Stimulated activated naive B cell treated with anti-CD40 and anti-IgM and Interleukin-4, amounts not matched to agents 10 μg/mL and 1 μg/mL and 100 μg/mL, for 72 hours (primary cell): ENCODE data around the gene FAM131C.
"Not testable (repeated sequence)": the region's sequence is repeated elsewhere in the genome, so short reads cannot be mapped to it uniquely, and the experiment has no call there.

Experiments
- ATAC-seq, 2 donors: fragments of 150-1000 bp; cut with Tn5 transposase; replicated peaks; 2 replicates each; pipeline ENCODE4 v1.10.0; 2021; ENCODE audit warnings: moderate library complexity in 1 of 2
- DNase-seq: peaks from one replicate; pipeline ENCODE4 v3.0.0; 2021
- H3K27ac Mint-ChIP-seq: one replicate; pipeline ENCODE4 v1.8.0; 2022; ENCODE audit warnings: mild to moderate bottlenecking, mixed read lengths
- H3K27me3 Mint-ChIP-seq, 2 donors: one replicate each; pipeline ENCODE4 v1.8.0; 2022; ENCODE audit warnings: mixed read lengths in 2 of 2
- H3K36me3 Mint-ChIP-seq, 2 donors: one replicate each; pipeline ENCODE4 v1.8.0; 2022; ENCODE audit warnings: mixed read lengths in 2 of 2, mild to moderate bottlenecking in 1 of 2
- H3K4me1 Mint-ChIP-seq, 2 donors: one replicate each; pipeline ENCODE4 v1.8.0; 2022; ENCODE audit warnings: mixed read lengths in 2 of 2, mild to moderate bottlenecking in 1 of 2
- H3K4me3 Mint-ChIP-seq, 2 donors: one replicate each; pipeline ENCODE4 v1.8.0; 2022; ENCODE audit warnings: mild to moderate bottlenecking in 2 of 2, mixed read lengths in 2 of 2, moderate library complexity in 1 of 2
- H3K9me3 Mint-ChIP-seq, 2 donors: one replicate each; pipeline ENCODE4 v1.8.0; 2022; ENCODE audit warnings: mixed read lengths in 2 of 2, mild to moderate bottlenecking in 1 of 2

Gene FAM131C

GRCh38 chr1:16051949-16052348 lies 21.5 kb downstream of the FAM131C start:
- not testable (repeated sequence) for DNase-seq, H3K9me3 Mint-ChIP-seq, H3K27ac Mint-ChIP-seq, ATAC-seq, H3K4me3 Mint-ChIP-seq, H3K36me3 Mint-ChIP-seq
- Mint-ChIP-seq H3K4me1 (peaks cover 7 to 13% of the 10 kb centered on the region in 2 donors), H3K27me3 (peaks cover 26 to 48% of the 10 kb centered on the region in 2 donors)

- Mint-ChIP-seq H3K9me3 (no peaks in the 10 kb centered on the region), H3K4me1 (peaks cover 4 to 9% of the 10 kb centered on the region in 2 donors), H3K36me3 (no peaks in the 10 kb centered on the region), H3K27ac (no peak overlapping the region), H3K27me3 (peaks cover 23 to 48% of the 10 kb centered on the region in 2 donors), H3K4me3 (no peak overlapping the region)
- DNase-seq (no peak), ATAC-seq (no peak)
These were observed 22.4 kb downstream of the FAM131C start for GRCh38 chr1:16051039-16051438.

- Mint-ChIP-seq H3K27ac (no peak overlapping the region), H3K4me1 (peaks cover 0 to 5% of the 10 kb centered on the region in 2 donors), H3K36me3 (no peaks in the 10 kb centered on the region), H3K4me3 (no peak overlapping the region), H3K9me3 (no peaks in the 10 kb centered on the region), H3K27me3 (peaks cover 22 to 54% of the 10 kb centered on the region in 2 donors)
- no peak for ATAC-seq
- DNase-seq, result no peak
These were observed 23.1 kb downstream of the FAM131C start for GRCh38 chr1:16050328-16050727.

- Mint-ChIP-seq H3K4me3 (peak overlapping the region; percentile 29 to 70), H3K36me3 (no peaks in the 10 kb centered on the region), H3K4me1 (peaks cover 0 to 5% of the 10 kb centered on the region in 2 donors), H3K27me3 (peaks cover 22 to 64% of the 10 kb centered on the region in 2 donors), H3K9me3 (no peaks in the 10 kb centered on the region), H3K27ac (no peak overlapping the region)
- peak; percentile 11 for DNase-seq
- peak; percentile 48 to 66 for ATAC-seq
These were observed 24.8 kb downstream of the FAM131C start for GRCh38 chr1:16048573-16049189.

- Mint-ChIP-seq H3K27ac (no peak overlapping the region), H3K9me3 (no peaks in the 10 kb centered on the region), H3K36me3 (no peaks in the 10 kb centered on the region), H3K4me1 (peaks cover 0 to 5% of the 10 kb centered on the region in 2 donors), H3K4me3 (no peak overlapping the region), H3K27me3 (peaks cover 27 to 68% of the 10 kb centered on the region in 2 donors)
- DNase-seq, result no peak
- ATAC-seq, result no peak
These were observed 25.5 kb downstream of the FAM131C start for GRCh38 chr1:16047791-16048475.

- Mint-ChIP-seq H3K4me3 (no peak overlapping the region), H3K27ac (no peak overlapping the region), H3K36me3 (no peaks in the 10 kb centered on the region), H3K27me3 (peaks cover 27 to 69% of the 10 kb centered on the region in 2 donors), H3K9me3 (no peaks in the 10 kb centered on the region), H3K4me1 (peaks cover 0 to 5% of the 10 kb centered on the region in 2 donors)
- DNase-seq (no peak), ATAC-seq (no peak)
These were observed 26.6 kb downstream of the FAM131C start for GRCh38 chr1:16046842-16047241.

GRCh38 chr1:16043950-16044349 lies 29.5 kb downstream of the FAM131C start:
- ATAC-seq, result no peak
- no peak overlapping the region for H3K4me3 Mint-ChIP-seq
- H3K4me1 Mint-ChIP-seq, result peaks cover 0 to 5% of the 10 kb centered on the region in 2 donors
- no peak overlapping the region for H3K27ac Mint-ChIP-seq
- no peaks in the 10 kb centered on the region for H3K36me3 Mint-ChIP-seq
- DNase-seq, result no peak
- H3K27me3 Mint-ChIP-seq, result peaks cover 13 to 56% of the 10 kb centered on the region in 2 donors
- no peaks in the 10 kb centered on the region for H3K9me3 Mint-ChIP-seq

GRCh38 chr1:16043521-16043920 lies 29.9 kb downstream of the FAM131C start, which contains the start of gene CLCNKB:
Gene CLCNKB, plus strand, starts transcription at chr1:16043782. Its CDS starts 711 bp downstream, at chr1:16044493.
- no peak for ATAC-seq
- Mint-ChIP-seq H3K36me3 (no peaks in the 10 kb centered on the region), H3K4me1 (peaks cover 0 to under 1% of the 10 kb centered on the region in 2 donors), H3K27ac (no peak within 1 kb of the TSS), H3K9me3 (no peaks in the 10 kb centered on the region), H3K4me3 (no peak within 1 kb of the TSS), H3K27me3 (peaks cover 13 to 52% of the 10 kb centered on the region in 2 donors)
- DNase-seq, result no peak

- not testable (repeated sequence) for H3K9me3 Mint-ChIP-seq, ATAC-seq, H3K4me1 Mint-ChIP-seq, H3K4me3 Mint-ChIP-seq, DNase-seq, H3K27ac Mint-ChIP-seq, H3K36me3 Mint-ChIP-seq
- H3K27me3 Mint-ChIP-seq, result peaks cover 13 to 45% of the 10 kb centered on the region in 2 donors
These were observed 30.8 kb downstream of the FAM131C start for GRCh38 chr1:16042654-16043053.

GRCh38 chr1:16042096-16042495 lies 31.4 kb downstream of the FAM131C start:
- Mint-ChIP-seq H3K27me3 (peaks cover 17 to 45% of the 10 kb centered on the region in 2 donors), H3K27ac (no peak overlapping the region), H3K4me1 (no peaks in the 10 kb centered on the region), H3K9me3 (no peaks in the 10 kb centered on the region), H3K4me3 (no peak overlapping the region), H3K36me3 (no peaks in the 10 kb centered on the region)
- no peak for ATAC-seq
- DNase-seq, result no peak

GRCh38 chr1:16041200-16041599 lies 32.3 kb downstream of the FAM131C start:
- H3K27ac Mint-ChIP-seq, result no peak overlapping the region
- no peak for DNase-seq
- H3K4me1 Mint-ChIP-seq, result no peaks in the 10 kb centered on the region
- no peaks in the 10 kb centered on the region for H3K36me3 Mint-ChIP-seq
- ATAC-seq, result no peak
- H3K4me3 Mint-ChIP-seq, result no peak overlapping the region
- peaks cover 21 to 49% of the 10 kb centered on the region in 2 donors for H3K27me3 Mint-ChIP-seq
- H3K9me3 Mint-ChIP-seq, result no peaks in the 10 kb centered on the region

- H3K4me3 Mint-ChIP-seq, H3K4me1 Mint-ChIP-seq: not testable (repeated sequence)
These were observed 33.6 kb downstream of the FAM131C start for GRCh38 chr1:16039871-16040270.

GRCh38 chr1:16038620-16038912 lies 34.9 kb downstream of the FAM131C start:
- DNase-seq (no peak), ATAC-seq (no peak)
- Mint-ChIP-seq H3K4me3 (no peak overlapping the region), H3K27ac (no peak overlapping the region), H3K36me3 (no peaks in the 10 kb centered on the region), H3K9me3 (no peaks in the 10 kb centered on the region), H3K27me3 (peaks cover 24 to 38% of the 10 kb centered on the region in 2 donors), H3K4me1 (no peaks in the 10 kb centered on the region)

More at GRCh38 chr1:16039871-16040270, 33.6 kb downstream of the FAM131C start:
- not testable (repeated sequence) for ATAC-seq, DNase-seq, H3K36me3 Mint-ChIP-seq, H3K9me3 Mint-ChIP-seq, H3K27ac Mint-ChIP-seq
- peaks cover 21 to 40% of the 10 kb centered on the region in 2 donors for H3K27me3 Mint-ChIP-seq

GRCh38 chr1:16036461-16036860 lies 37.0 kb downstream of the FAM131C start:
- not testable (repeated sequence) for ATAC-seq, H3K27ac Mint-ChIP-seq, H3K4me3 Mint-ChIP-seq, H3K9me3 Mint-ChIP-seq, H3K4me1 Mint-ChIP-seq, DNase-seq, H3K36me3 Mint-ChIP-seq
- H3K27me3 Mint-ChIP-seq, result peaks cover 25 to 38% of the 10 kb centered on the region in 2 donors

- not testable (repeated sequence) for H3K27ac Mint-ChIP-seq, H3K9me3 Mint-ChIP-seq, H3K36me3 Mint-ChIP-seq, ATAC-seq, DNase-seq, H3K4me1 Mint-ChIP-seq, H3K4me3 Mint-ChIP-seq
- H3K27me3 Mint-ChIP-seq, result peaks cover 44 to 55% of the 10 kb centered on the region in 2 donors
These were observed 40.3 kb downstream of the FAM131C start for GRCh38 chr1:16033103-16033632.
